IPS-18a (cell line): ENCODE data around the gene LMF1.

ENCODE experiments used
- H3K27ac ChIP-seq: one replicate; pipeline ENCODE4 v1.5.1; 2013; ENCODE audit warnings: low read length
- H3K27me3 ChIP-seq: one replicate; pipeline ENCODE4 v1.6.1; 2013; ENCODE audit warnings: mild to moderate bottlenecking, low read length; ENCODE audit not compliant: control insufficient read depth, insufficient read depth
- H3K36me3 ChIP-seq: one replicate; pipeline ENCODE4 v1.6.1; 2013; ENCODE audit warnings: low read depth, low read length; ENCODE audit not compliant: control insufficient read depth
- H3K4me1 ChIP-seq: one replicate; pipeline ENCODE4 v1.6.1; 2013; ENCODE audit warnings: low read depth, low read length; ENCODE audit not compliant: control insufficient read depth
- H3K4me3 ChIP-seq: one replicate; pipeline ENCODE4 v1.5.1; 2013; ENCODE audit warnings: low read length
- H3K9ac ChIP-seq: one replicate; pipeline ENCODE4 v1.6.1; 2013; ENCODE audit warnings: mild to moderate bottlenecking, low read length, moderate library complexity
- H3K9me3 ChIP-seq: one replicate; pipeline ENCODE4 v1.6.1; 2013; ENCODE audit warnings: low read depth, low read length; ENCODE audit not compliant: control insufficient read depth

The LMF1 gene

DNA sequence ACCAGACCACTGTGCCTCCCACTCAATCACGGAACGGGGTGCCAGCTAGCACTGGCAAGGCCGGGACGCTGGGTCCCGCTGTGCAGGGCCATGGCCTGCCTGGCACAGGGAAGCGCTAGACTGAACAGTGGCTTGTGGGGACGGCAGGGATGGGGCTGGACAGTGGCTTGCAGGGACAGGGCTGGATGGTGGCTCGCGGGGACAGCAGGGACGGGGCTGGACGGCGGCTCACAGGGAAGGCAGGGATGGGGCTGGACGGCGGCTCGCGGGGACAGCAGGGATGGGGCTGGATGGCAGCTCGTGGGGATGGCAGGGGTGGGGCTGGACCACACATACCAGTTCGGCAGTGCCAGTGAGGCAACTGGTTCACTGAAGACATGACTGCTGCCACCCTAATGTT lies 32.6 kb downstream of the LMF1 start:
- no peak overlapping the region for H3K9ac ChIP-seq
- H3K4me1 ChIP-seq, result no peaks in the 10 kb centered on the region
- no peak overlapping the region for H3K4me3 ChIP-seq
- H3K36me3 ChIP-seq, result no peaks in the 10 kb centered on the region
- H3K27me3 ChIP-seq, result no peaks in the 10 kb centered on the region
- H3K27ac ChIP-seq, result no peak overlapping the region
- H3K9me3 ChIP-seq, result peaks cover 4% of the 10 kb centered on the region

DNA sequence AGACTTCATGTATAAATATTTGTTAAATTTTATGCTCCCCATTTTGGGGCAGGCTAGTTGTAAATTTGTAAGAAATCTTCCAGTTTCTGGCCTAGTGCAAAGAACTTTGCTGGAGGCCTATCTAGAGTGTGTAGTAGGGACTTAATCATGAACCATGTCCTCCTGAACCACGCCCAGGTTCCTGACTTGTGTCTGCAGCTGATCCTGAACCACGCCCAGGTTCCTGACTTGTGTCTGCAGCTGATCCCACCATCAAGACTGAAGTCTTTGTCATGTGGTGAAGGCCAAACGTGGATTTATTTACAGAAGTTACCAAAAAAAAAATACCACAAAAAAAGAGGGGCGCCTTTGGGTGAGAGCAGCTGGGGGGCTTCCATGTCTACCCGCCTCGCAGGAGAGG lies 33.1 kb downstream of the LMF1 start:
- peaks cover 4% of the 10 kb centered on the region for H3K9me3 ChIP-seq
- H3K9ac ChIP-seq, result no peak overlapping the region
- no peak overlapping the region for H3K27ac ChIP-seq
- H3K4me1 ChIP-seq, result no peaks in the 10 kb centered on the region
- H3K4me3 ChIP-seq, result no peak overlapping the region
- no peaks in the 10 kb centered on the region for H3K36me3 ChIP-seq
- no peaks in the 10 kb centered on the region for H3K27me3 ChIP-seq

DNA sequence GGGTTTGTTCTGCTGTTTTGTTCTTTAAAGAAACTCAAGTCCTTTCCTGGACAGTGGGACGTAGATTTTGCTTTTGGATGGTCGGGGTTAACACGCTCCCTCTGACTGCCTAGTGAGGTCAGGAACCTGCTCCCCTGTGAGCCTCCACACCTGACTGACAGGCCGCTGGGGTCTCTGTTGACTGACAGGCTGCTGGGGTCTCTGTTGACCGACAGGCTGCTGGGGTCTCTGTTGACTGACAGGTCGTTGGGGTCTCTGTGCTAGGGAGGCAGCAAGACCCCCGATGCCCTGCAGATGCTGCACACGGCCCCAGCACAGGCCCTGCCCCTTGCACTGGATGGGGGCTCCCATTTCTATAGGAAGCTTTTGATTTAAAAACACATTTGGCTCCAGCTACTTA lies 33.5 kb downstream of the LMF1 start:
- Histone ChIP-seq H3K9me3 (peaks cover 4% of the 10 kb centered on the region), H3K4me3 (no peak overlapping the region), H3K4me1 (no peaks in the 10 kb centered on the region), H3K27ac (no peak overlapping the region), H3K36me3 (no peaks in the 10 kb centered on the region), H3K27me3 (no peaks in the 10 kb centered on the region), H3K9ac (no peak overlapping the region)

DNA sequence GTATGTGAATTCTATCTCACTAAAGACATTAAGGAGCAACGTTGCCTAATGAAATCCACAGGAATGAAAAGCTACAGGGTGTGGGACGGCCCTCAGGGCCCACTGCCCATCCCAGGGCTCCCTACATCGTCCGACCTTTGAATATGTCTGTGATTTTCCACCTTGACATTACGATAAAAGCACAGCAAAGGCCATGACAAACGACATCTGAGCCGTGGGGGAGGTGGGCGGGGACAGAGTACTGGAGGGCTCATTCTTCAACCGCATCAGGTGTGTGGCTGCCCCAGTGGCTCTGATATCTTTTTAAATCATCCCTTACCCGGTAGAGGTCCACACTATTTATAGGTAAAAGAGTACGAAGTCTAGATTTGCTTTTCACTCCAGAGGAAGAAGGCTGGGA lies 35.1 kb downstream of the LMF1 start:
- no peaks in the 10 kb centered on the region for H3K27me3 ChIP-seq
- H3K27ac ChIP-seq, result no peak overlapping the region
- no peaks in the 10 kb centered on the region for H3K9me3 ChIP-seq
- no peak overlapping the region for H3K4me3 ChIP-seq
- H3K9ac ChIP-seq, result no peak overlapping the region
- H3K4me1 ChIP-seq, result no peaks in the 10 kb centered on the region
- no peaks in the 10 kb centered on the region for H3K36me3 ChIP-seq

DNA sequence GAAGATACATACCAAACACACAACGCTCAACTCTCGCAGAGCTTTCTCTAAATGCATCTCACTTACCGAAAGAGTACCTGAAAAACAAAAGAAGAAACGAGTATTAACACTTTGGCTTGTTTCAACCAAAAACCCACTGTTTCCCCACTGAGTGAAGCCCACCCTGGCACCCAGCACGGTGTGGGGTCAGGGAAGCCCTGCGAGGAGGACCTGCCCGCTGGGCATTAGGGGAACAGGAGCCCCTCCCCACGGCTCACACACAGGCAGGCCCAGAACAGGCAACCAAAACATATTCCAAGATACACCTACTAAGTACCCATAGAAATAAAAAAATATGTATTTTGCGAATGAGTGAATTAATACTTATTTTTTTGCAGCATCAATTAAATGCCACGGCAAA lies 36.6 kb downstream of the LMF1 start:
- Histone ChIP-seq H3K9ac (no peak overlapping the region), H3K27me3 (peaks cover 5% of the 10 kb centered on the region), H3K4me3 (no peak overlapping the region), H3K9me3 (no peaks in the 10 kb centered on the region), H3K36me3 (no peaks in the 10 kb centered on the region), H3K4me1 (peaks cover 4% of the 10 kb centered on the region), H3K27ac (no peak overlapping the region)

DNA sequence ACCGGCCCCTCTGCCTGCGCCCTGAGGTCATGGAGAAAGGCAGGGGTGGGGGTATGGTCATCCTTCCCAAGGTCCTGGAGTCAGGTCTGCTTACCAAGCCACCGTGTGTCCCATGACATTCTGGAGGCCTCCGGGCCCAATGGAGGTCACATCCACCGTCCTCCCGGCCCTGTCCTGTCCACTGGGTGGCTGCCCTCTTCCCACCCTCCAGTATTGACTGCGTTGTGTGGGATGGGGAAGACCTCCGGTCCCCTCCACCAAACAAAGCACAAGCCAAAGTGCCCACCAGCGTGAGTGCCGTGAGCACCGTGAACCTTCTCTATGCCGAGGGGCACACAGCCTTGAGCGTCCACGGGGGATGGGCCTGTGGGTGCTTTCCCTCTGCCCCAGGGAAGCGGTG lies 37.2 kb downstream of the LMF1 start:
- Histone ChIP-seq H3K27ac (no peak overlapping the region), H3K9me3 (no peaks in the 10 kb centered on the region), H3K4me3 (no peak overlapping the region), H3K27me3 (peaks cover 5% of the 10 kb centered on the region), H3K36me3 (no peaks in the 10 kb centered on the region), H3K4me1 (peaks cover 4% of the 10 kb centered on the region), H3K9ac (no peak overlapping the region)

DNA sequence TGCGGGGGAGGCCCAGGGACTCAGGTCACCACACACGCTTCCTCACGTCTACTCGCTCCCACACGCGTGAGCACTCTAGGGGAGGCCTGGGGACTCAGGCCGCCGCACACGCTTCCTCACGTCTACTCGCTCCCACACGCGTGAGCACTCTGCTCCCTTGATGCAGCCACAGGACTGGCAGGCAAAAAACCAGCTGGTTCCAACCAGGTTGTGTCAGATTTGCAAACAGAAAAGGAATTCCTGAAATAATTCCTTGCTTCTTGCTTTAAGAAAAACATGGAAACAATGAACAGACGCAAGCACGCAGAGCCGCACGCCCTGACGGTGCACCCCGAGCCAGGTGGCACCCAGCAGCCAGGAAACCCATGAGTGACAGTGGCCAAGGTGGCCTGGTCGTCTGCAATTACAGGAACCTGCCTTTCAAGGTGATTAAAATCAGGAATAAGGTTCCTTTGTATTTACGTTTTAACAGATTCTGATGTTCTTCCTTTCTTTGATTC lies 37.9 kb downstream of the LMF1 start:
- Histone ChIP-seq H3K4me3 (no peak overlapping the region), H3K27ac (no peak overlapping the region), H3K9me3 (no peaks in the 10 kb centered on the region), H3K9ac (no peak overlapping the region), H3K4me1 (peaks cover 4% of the 10 kb centered on the region), H3K36me3 (no peaks in the 10 kb centered on the region), H3K27me3 (peaks cover 5% of the 10 kb centered on the region)

DNA sequence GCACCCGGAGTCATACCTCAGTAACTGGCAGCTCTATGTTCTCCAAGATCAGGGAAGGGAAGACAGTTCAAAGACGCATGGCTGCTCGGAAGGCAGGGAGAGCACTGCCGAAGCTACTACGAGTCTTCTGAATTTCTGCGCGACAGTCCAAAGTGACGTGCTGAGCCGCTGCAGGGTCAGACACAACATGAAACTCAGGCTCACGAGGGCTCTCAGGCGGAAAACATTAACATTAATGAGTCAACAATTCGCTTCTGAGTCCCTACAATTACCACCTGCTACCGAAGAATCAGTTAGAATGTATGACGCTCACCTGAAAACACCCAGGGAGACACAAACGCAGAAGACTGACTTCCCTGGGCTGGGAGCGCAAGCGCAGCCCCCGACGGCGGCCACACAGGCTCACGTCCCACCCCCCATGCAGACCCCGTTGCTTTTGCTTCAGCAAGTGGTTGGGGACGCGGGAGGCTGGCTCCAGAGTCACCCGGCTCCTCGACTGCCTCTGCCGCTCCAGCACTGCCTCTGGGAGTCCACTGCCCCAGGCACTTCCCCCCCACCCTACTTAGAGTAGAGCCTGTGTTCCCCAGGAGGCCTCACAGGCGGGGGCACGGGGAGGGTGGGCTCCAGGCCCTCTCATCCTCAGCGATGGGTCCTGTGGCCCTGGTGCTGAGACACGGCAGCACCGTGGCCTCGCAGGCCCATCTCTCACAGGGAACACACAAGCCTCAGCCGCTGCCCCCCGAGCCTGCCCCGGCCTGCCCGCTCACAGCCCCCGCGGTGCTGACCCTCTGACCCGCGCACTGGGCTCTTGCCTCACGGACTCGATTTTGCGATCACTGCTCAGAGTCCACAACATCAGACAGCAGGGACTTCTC lies 38.9 kb downstream of the LMF1 start:
- no peaks in the 10 kb centered on the region for H3K9me3 ChIP-seq
- H3K27me3 ChIP-seq, result peaks cover 5% of the 10 kb centered on the region
- peaks cover 4% of the 10 kb centered on the region for H3K4me1 ChIP-seq
- no peaks in the 10 kb centered on the region for H3K36me3 ChIP-seq
- H3K4me3 ChIP-seq, result no peak overlapping the region
- H3K9ac ChIP-seq, result no peak overlapping the region
- no peak overlapping the region for H3K27ac ChIP-seq

DNA sequence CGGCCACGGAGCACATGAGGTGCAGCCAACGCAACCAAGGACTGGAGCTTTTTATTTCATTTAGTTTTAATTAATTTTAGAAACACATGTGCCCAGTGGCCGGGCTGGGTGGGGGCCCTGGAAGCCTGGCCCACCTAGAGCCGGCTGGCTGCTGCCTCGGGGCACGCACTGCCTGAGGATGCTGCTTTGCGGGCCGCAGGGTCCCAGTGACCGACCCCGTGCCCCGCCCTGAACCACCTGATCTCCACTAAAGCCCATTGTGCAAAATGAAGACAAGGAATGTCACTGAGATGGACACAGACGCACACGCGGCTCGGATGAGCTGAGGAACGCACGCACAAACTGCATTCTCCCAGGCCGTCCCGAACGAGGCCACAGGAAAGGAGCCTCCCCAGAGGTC lies 39.6 kb downstream of the LMF1 start:
- Histone ChIP-seq H3K27me3 (peaks cover 5% of the 10 kb centered on the region), H3K9ac (no peak overlapping the region), H3K27ac (no peak overlapping the region), H3K4me1 (peaks cover 4% of the 10 kb centered on the region), H3K36me3 (no peaks in the 10 kb centered on the region), H3K9me3 (no peaks in the 10 kb centered on the region), H3K4me3 (no peak overlapping the region)

DNA sequence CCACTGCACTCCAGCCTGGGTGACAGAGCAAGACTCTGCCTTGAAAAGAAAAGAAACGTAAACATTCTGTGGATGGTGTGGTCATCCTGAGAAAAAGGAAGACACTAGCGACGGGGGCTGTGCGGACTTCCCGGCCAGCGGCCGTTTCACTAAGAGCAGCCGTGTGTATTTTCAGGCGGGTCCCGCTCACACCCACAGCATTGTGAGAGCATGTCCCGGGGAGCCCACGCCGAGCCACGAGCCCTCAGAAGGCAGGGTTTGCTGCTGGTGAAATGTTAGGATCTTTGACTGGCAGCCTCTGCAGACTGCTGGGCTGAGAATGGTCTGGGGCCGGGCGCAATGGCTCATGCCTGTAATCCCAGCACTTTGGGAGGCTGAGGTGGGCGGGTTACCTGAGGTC lies 40.3 kb downstream of the LMF1 start:
- H3K27ac ChIP-seq, result no peak overlapping the region
- H3K4me3 ChIP-seq, result no peak overlapping the region
- H3K9ac ChIP-seq, result no peak overlapping the region

DNA sequence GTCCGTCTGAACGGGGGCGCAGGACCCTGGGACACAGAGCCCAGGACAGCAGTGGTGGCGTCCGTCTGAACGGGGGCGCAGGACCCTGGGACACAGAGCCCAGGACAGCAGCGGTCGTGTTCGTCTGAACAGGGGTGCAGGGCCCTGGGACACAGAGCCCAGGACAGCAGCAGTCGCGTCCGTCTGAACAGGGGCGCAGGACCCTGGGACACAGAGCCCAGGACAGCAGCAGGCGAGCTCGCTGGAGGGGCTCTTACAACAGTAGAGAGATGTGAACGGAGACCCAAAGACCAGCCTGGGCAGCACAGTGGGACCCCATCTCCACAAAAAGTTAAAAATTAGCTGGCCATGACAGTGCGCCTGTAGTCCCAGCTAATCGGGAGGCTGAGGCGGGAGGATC lies 40.7 kb downstream of the LMF1 start:
- H3K4me1 ChIP-seq, result peaks cover 4% of the 10 kb centered on the region
- no peak overlapping the region for H3K4me3 ChIP-seq
- peaks cover 5% of the 10 kb centered on the region for H3K27me3 ChIP-seq
- H3K36me3 ChIP-seq, result no peaks in the 10 kb centered on the region
- no peaks in the 10 kb centered on the region for H3K9me3 ChIP-seq
- no peak overlapping the region for H3K9ac ChIP-seq
- H3K27ac ChIP-seq, result no peak overlapping the region

More for the DNA sequence above, 40.3 kb downstream of the LMF1 start:
- peaks cover 5% of the 10 kb centered on the region for H3K27me3 ChIP-seq
- no peaks in the 10 kb centered on the region for H3K9me3 ChIP-seq
- H3K36me3 ChIP-seq, result no peaks in the 10 kb centered on the region
- peaks cover 4% of the 10 kb centered on the region for H3K4me1 ChIP-seq
